Endodermal cell (in vitro differentiated cells): Measurements from ENCODE around the gene OXGR1. TPM values are rescaled to one million over a fixed set of nuclear protein-coding genes. Genes with fewer than 3 reads are reported as not detected.

Experiments
- DNase-seq: peaks from one replicate; pipeline ENCODE4 v3.0.0-alpha.2; 2017
- H3K27ac ChIP-seq: 2 replicates; pipeline ENCODE4 v1.5.1; 2013; ENCODE audit warnings: mild to moderate bottlenecking, low read depth, low read length, moderate library complexity
- H3K27me3 ChIP-seq: 2 replicates; pipeline ENCODE4 v1.6.1; 2013; ENCODE audit warnings: mild to moderate bottlenecking, low read length, moderate library complexity; ENCODE audit not compliant: insufficient read depth, control insufficient read depth, poor library complexity, severe bottlenecking
- H3K36me3 ChIP-seq: 2 replicates; pipeline ENCODE4 v1.7.0; 2013; ENCODE audit warnings: mild to moderate bottlenecking, low read length, moderate library complexity; ENCODE audit not compliant: control insufficient read depth, insufficient read depth
- H3K4me1 ChIP-seq: one replicate; pipeline ENCODE4 v1.7.0; 2013; ENCODE audit warnings: low read length; ENCODE audit not compliant: control insufficient read depth, insufficient read depth
- H3K4me3 ChIP-seq: 2 replicates; pipeline ENCODE4 v1.5.1; 2013; ENCODE audit warnings: mild to moderate bottlenecking, low read length, moderate library complexity
- H3K9ac ChIP-seq: 2 replicates; pipeline ENCODE4 v1.6.1; 2013; ENCODE audit warnings: mild to moderate bottlenecking, low read length, moderate library complexity; ENCODE audit not compliant: poor library complexity, severe bottlenecking; ENCODE audit errors: extremely low read depth
- H3K9me3 ChIP-seq: 2 replicates; pipeline ENCODE4 v1.6.1; 2013; ENCODE audit warnings: mild to moderate bottlenecking, low read length, moderate library complexity; ENCODE audit not compliant: control insufficient read depth
- H3K27ac Mint-ChIP-seq: 2 replicates; pipeline ENCODE4 v1.8.0; 2020; ENCODE audit warnings: mixed read lengths
- H3K27me3 Mint-ChIP-seq: 2 replicates; pipeline ENCODE4 v1.8.0; 2021; ENCODE audit warnings: mild to moderate bottlenecking, mixed read lengths; ENCODE audit not compliant: insufficient read depth
- H3K36me3 Mint-ChIP-seq: 2 replicates; pipeline ENCODE4 v1.8.0; 2020; ENCODE audit warnings: low read depth, mixed read lengths
- H3K4me1 Mint-ChIP-seq: 2 replicates; pipeline ENCODE4 v1.8.0; 2020; ENCODE audit warnings: mixed read lengths
- H3K4me3 Mint-ChIP-seq: 2 replicates; pipeline ENCODE4 v1.8.0; 2020; ENCODE audit warnings: mild to moderate bottlenecking, moderate library complexity, mixed read lengths
- H3K9me3 Mint-ChIP-seq: 2 replicates; pipeline ENCODE4 v1.8.0; 2020; ENCODE audit warnings: mild to moderate bottlenecking, mixed read lengths
- CTCF ChIP-seq: fragments of 200-600 bp; sonication (generic); conservative IDR thresholded peaks from 2 replicates; pipeline ENCODE4 v1.5.0; 2021; ENCODE audit warnings: antibody characterized with exemption, mild to moderate bottlenecking
- WGBS, 2 experiments: methylation state at CpG; one replicate each; pipeline versions ENCODE4 v1.1.5 to v1.1.7; 2013; ENCODE audit warnings: missing lambda C conversion rate in 2 of 2, mixed read lengths in 1 of 2; ENCODE audit not compliant: insufficient coverage in 1 of 2, insufficient read length in 1 of 2; 5-methylcytosine and 5-hydroxymethylcytosine counted together
- long read RNA-seq, 4 experiments: library from polyadenylated mRNA in 2 of 4; library from RNA in 1 of 4; library from capped mRNA in 1 of 4; stranded (forward) in 3 of 4; unstranded in 1 of 4; transcript quantifications; one replicate each; pipeline ENCODE4 v2.0.0, GENCODE V29; 2020 to 2021; ENCODE audit warnings: inconsistent platforms in 1 of 4
- polyA plus RNA-seq, 2 experiments: library from polyadenylated mRNA; stranded (reverse); fragments of 50-300 nt; gene quantifications; one replicate each; pipeline ENCODE4 v1.2.3, GENCODE V29; 2013
- total RNA-seq, 2 donors: library from RNA; stranded (reverse); fragmentation: NEBNext Ultra II Directional in 1 of 2; extraction: Animal tissue kit (Norgen Biotek cat#: 25700) in 1 of 2; gene quantifications; 2 replicates in 1 of 2; 3 replicates in 1 of 2; pipeline ENCODE4 v1.2.1, GENCODE V29; 2021

OXGR1 gene
- 1 to 10 TPM; 1.4 to 1.6 TPM for total RNA-seq
- 0.75 TPM for polyA plus RNA-seq (2013, experiment 1 of 2)
- polyA plus RNA-seq (2013, experiment 2 of 2): 1.7 TPM
- long read RNA-seq, experiment 1: 0 reads
- long read RNA-seq, experiment 2, partial matches to known transcripts: 0 of 1 reads
- long read RNA-seq, experiment 2, other reads (novel, unspliced or antisense): 0 of 1 reads
- long read RNA-seq, experiment 3, partial matches to known transcripts: 0 of 1 reads
- long read RNA-seq, experiment 3, other reads (novel, unspliced or antisense): 0 of 1 reads
- long read RNA-seq, experiment 4: 0 reads

DNA sequence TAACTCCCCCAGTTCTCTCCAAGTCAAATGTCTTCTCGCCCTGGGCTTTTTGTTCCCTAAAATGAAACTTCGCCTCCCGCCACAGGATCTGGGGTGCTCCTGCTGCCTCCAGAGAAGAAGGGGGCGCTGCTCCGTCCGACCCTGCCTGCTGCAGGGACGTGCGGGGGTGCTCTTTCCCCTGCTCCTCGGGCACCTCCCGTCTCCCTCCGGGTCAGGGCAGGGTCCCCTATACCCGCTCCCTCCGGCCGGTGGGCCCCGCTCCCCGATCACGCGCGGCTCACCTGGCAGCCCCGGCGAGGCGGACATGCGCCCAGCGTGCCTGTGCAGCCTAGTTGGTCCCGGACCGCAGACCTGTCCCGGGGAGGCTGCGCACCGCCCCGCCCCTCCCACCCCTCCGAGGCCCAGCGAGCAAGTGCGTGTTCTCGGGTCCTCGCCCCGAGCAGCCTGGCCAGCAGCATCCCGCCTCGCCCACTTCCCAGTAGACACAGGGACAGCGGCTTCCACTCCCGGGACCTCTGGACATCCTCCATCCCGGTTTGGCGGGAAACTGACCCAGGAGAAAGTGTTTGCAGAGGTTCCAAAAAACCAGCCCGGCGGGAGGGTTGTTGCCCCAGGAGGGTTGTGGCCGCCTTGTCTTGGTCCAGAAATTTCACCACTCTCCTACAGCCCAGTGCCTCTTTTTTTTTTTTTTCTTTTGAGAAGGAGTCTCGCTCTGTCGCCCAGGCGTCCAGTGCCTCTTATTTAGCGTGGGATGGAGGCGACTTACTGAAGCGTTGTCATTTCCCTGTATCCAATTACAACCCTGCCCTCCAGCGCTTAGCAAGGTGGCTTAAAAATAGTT, at the start of gene OXGR1:
OXGR1 (minus strand) TSS at position 460 of the 841 bp plus-strand sequence. CDS start 6,717 bp downstream, outside the sequence.
- TF ChIP-seq CTCF: peak; percentile 15
- no peaks in the 10 kb centered on the region for H3K9me3 ChIP-seq
- peaks cover 41% of the 10 kb centered on the region for H3K4me1 Mint-ChIP-seq
- no peak within 1 kb of the TSS for H3K27ac ChIP-seq
- peak within 1 kb of the TSS; percentile 70 for H3K4me3 ChIP-seq
- peak; percentile 74 for DNase-seq
- H3K36me3 ChIP-seq: no peaks in the 10 kb centered on the region
- WGBS, 2 experiments: 5 to 9% methylated on average over 10 to 52 of the region's 52 CpGs
- H3K27me3 Mint-ChIP-seq: peaks cover 88% of the 10 kb centered on the region
- peaks cover 9% of the 10 kb centered on the region for H3K4me1 ChIP-seq
- H3K36me3 Mint-ChIP-seq: no peaks in the 10 kb centered on the region
- no peak within 1 kb of the TSS for H3K9ac ChIP-seq
- peaks cover 64% of the 10 kb centered on the region for H3K27me3 ChIP-seq
- H3K27ac Mint-ChIP-seq: no peak within 1 kb of the TSS
- peaks cover 4% of the 10 kb centered on the region for H3K9me3 Mint-ChIP-seq
- peak within 1 kb of the TSS; percentile 56 for H3K4me3 Mint-ChIP-seq

GRCh38 chr13:97043302-97043701, 49.0 kb upstream of the OXGR1 start:
- H3K36me3 ChIP-seq: no peaks in the 10 kb centered on the region
- WGBS, 2 experiments: 79 to 88% methylated on average over 2 of the region's 2 CpGs
- Mint-ChIP-seq H3K9me3 (no peaks in the 10 kb centered on the region), H3K4me1 (no peaks in the 10 kb centered on the region), H3K27ac (no peak overlapping the region), H3K36me3 (no peaks in the 10 kb centered on the region), H3K27me3 (no peaks in the 10 kb centered on the region), H3K4me3 (no peak overlapping the region)
- H3K27me3 ChIP-seq: no peaks in the 10 kb centered on the region
- no peak overlapping the region for H3K4me3 ChIP-seq
- H3K9ac ChIP-seq: no peak overlapping the region
- H3K4me1 ChIP-seq: no peaks in the 10 kb centered on the region
- no peaks in the 10 kb centered on the region for H3K9me3 ChIP-seq
- H3K27ac ChIP-seq: no peak overlapping the region
- DNase-seq: no peak
- no peak for TF ChIP-seq CTCF

DNA sequence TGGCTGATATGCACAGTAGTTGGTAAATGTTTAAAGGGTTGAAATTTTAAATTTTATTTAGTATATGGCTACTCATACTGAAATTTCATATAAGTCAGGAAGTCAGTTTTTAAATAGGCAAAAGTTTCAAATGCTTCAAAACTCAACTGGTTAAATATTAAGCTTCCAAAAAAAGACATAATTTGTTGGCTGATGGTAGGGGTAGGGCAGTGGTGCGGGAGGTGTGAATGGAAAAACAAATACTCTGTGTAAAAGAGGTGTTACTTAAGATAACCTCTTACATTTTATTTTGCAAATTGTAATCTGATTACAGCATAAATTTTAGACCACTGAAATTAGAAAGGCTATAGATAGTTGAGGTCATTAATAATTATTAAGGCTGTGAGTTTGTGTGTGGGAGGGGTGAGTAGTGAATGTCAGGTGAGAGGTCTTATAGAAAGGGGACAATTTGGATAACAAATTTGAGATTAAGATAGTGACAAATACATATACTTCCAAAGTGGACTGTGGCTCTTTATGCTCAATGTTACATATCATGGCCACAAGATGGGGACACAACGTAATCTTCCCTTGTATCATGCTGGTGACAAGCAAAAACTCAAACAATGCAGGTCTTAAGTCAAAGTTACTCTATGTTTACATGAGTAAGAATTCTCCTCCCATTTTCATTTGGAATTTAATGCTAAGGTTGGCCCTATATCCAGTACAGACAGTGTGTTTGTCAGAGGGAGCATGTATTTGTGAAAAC, 36.6 kb upstream of the OXGR1 start:
- Histone ChIP-seq H3K27ac (no peak overlapping the region), H3K9ac (no peak overlapping the region), H3K36me3 (no peaks in the 10 kb centered on the region), H3K9me3 (no peaks in the 10 kb centered on the region), H3K4me3 (no peak overlapping the region), H3K27me3 (no peaks in the 10 kb centered on the region), H3K4me1 (no peaks in the 10 kb centered on the region)
- no peaks in the 10 kb centered on the region for H3K36me3 Mint-ChIP-seq
- no peaks in the 10 kb centered on the region for H3K9me3 Mint-ChIP-seq
- H3K4me3 Mint-ChIP-seq: no peak overlapping the region
- no peaks in the 10 kb centered on the region for H3K4me1 Mint-ChIP-seq
- peaks cover 6% of the 10 kb centered on the region for H3K27me3 Mint-ChIP-seq
- peak; percentile 65 for TF ChIP-seq CTCF
- no peak overlapping the region for H3K27ac Mint-ChIP-seq
- WGBS, 2 experiments: 83 to 96% methylated on average over 1 to 2 of the region's 2 CpGs
- no peak for DNase-seq
